Peyer's patch (tissue), 4 donors: Measurements from ENCODE around the gene STPG1.

ENCODE experiments used
- POLR2A ChIP-seq, 2 donors: fragments of 450-650 bp; IDR thresholded peaks; one replicate each; pipeline ENCODE4 v1.5.1; 2017; ENCODE audit warnings: antibody characterized with exemption in 2 of 2, mild to moderate bottlenecking in 2 of 2, moderate library complexity in 2 of 2
- TF ChIP-seq, protein P1 (sequence below), 6 experiments: fragments of 450-650 bp in 4 of 6; fragments of 200-600 bp in 2 of 6; sonication (generic) in 1 of 6; IDR thresholded peaks; one replicate each; pipeline ENCODE4 v1.5.1; 2017 to 2019; ENCODE audit warnings: antibody characterized with exemption in 6 of 6, mild to moderate bottlenecking in 3 of 6, moderate library complexity in 1 of 6

DNA sequence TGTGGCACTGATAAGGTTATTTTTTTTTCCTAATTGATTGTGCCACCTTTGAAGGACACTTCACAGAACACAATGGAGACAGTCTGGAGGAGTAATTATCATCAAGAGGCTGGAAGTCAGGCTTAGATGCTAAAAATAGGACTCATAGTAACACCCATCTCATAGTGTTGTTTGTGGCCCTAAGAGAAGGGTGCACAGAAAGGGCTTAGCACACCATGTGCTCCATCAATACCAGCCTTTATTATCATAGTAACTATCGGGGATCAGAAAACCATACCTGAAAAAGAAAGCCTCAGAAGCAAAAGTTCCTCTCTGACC lies 13.9 kb upstream of the STPG1 start:
- TF ChIP-seq, protein P1, sequence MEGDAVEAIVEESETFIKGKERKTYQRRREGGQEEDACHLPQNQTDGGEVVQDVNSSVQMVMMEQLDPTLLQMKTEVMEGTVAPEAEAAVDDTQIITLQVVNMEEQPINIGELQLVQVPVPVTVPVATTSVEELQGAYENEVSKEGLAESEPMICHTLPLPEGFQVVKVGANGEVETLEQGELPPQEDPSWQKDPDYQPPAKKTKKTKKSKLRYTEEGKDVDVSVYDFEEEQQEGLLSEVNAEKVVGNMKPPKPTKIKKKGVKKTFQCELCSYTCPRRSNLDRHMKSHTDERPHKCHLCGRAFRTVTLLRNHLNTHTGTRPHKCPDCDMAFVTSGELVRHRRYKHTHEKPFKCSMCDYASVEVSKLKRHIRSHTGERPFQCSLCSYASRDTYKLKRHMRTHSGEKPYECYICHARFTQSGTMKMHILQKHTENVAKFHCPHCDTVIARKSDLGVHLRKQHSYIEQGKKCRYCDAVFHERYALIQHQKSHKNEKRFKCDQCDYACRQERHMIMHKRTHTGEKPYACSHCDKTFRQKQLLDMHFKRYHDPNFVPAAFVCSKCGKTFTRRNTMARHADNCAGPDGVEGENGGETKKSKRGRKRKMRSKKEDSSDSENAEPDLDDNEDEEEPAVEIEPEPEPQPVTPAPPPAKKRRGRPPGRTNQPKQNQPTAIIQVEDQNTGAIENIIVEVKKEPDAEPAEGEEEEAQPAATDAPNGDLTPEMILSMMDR (IDR thresholded peaks at IDR 0.05): no peak
- TF ChIP-seq POLR2A (IDR thresholded peaks at IDR 0.05): no peak
